Panc1 (cell line): Measurements from ENCODE around the gene ACTR3C.

ENCODE experiments used
- CTCF ChIP-seq: fragments of 450-650 bp; IDR thresholded peaks from 2 replicates; pipeline ENCODE4 v1.5.1; 2017; ENCODE audit warnings: mild to moderate bottlenecking
- POLR2AphosphoS5 ChIP-seq: IDR thresholded peaks from 2 replicates; pipeline ENCODE4 v1.6.1; 2012; ENCODE audit warnings: mild to moderate bottlenecking, low read depth, low read length, moderate library complexity
- SIN3A ChIP-seq: IDR thresholded peaks from 2 replicates; pipeline ENCODE4 v1.6.1; 2012; ENCODE audit warnings: low read depth, mild to moderate bottlenecking, low read length, moderate library complexity, borderline replicate concordance; ENCODE audit not compliant: insufficient read depth
- TF ChIP-seq, protein P1 (sequence below), 2 experiments: IDR thresholded peaks; 2 replicates each; pipeline ENCODE4 v1.6.1; 2011 to 2012; ENCODE audit warnings: low read depth in 2 of 2, control low read depth in 1 of 2, low read length in 1 of 2, mild to moderate bottlenecking in 1 of 2, moderate library complexity in 1 of 2; ENCODE audit not compliant: insufficient read depth in 1 of 2

DNA sequence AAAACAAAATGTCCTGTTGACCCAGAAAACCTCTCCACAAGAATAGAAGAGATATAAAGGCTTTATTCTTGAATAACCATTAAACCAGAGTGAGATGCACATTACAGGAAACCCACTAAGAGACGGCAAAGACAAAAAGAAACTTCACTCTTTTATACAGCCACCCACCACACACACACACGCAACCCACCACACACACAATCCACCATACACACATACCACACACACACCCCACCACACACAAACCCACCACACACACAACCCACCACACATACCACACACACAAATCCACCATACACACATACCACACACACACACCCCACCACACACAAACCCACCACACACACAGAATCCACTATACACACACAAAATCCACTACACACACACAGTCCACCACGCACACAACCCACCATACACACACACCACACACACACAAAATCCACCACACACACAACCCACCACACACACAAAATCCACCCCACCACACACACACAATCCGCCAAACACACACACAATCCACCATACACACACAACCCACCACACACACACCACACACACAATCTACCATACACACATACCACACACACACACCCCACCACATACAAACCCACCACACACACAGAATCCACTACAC lies 35.8 kb upstream of the ACTR3C start:
- TF ChIP-seq, protein P1, sequence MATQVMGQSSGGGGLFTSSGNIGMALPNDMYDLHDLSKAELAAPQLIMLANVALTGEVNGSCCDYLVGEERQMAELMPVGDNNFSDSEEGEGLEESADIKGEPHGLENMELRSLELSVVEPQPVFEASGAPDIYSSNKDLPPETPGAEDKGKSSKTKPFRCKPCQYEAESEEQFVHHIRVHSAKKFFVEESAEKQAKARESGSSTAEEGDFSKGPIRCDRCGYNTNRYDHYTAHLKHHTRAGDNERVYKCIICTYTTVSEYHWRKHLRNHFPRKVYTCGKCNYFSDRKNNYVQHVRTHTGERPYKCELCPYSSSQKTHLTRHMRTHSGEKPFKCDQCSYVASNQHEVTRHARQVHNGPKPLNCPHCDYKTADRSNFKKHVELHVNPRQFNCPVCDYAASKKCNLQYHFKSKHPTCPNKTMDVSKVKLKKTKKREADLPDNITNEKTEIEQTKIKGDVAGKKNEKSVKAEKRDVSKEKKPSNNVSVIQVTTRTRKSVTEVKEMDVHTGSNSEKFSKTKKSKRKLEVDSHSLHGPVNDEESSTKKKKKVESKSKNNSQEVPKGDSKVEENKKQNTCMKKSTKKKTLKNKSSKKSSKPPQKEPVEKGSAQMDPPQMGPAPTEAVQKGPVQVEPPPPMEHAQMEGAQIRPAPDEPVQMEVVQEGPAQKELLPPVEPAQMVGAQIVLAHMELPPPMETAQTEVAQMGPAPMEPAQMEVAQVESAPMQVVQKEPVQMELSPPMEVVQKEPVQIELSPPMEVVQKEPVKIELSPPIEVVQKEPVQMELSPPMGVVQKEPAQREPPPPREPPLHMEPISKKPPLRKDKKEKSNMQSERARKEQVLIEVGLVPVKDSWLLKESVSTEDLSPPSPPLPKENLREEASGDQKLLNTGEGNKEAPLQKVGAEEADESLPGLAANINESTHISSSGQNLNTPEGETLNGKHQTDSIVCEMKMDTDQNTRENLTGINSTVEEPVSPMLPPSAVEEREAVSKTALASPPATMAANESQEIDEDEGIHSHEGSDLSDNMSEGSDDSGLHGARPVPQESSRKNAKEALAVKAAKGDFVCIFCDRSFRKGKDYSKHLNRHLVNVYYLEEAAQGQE (IDR thresholded peaks at IDR 0.05; ENCODE audit: insufficient read depth in 1 of 2, low read depth in 2 of 2, low read length in 1 of 2) = no peak
- TF ChIP-seq CTCF = no peak
- TF ChIP-seq POLR2AphosphoS5 = no peak
- no peak for TF ChIP-seq SIN3A
